Activated naive CD4-positive, alpha-beta T cell treated with anti-CD3 and anti-CD28 coated beads, Interleukin-2, amount 50 U/mL, for 24 hours (primary cell): Measurements from ENCODE around the gene ARMC6.
"Not testable (repeated sequence)": the region's sequence is repeated elsewhere in the genome, so short reads cannot be mapped to it uniquely, and the experiment has no call there.

Experiments used
- H3K27ac Mint-ChIP-seq: one replicate; pipeline ENCODE4 v1.8.0; 2021; ENCODE audit warnings: mild to moderate bottlenecking, mixed read lengths
- H3K27me3 Mint-ChIP-seq: one replicate; pipeline ENCODE4 v1.8.0; 2021; ENCODE audit warnings: mixed read lengths
- H3K36me3 Mint-ChIP-seq: one replicate; pipeline ENCODE4 v1.8.0; 2021; ENCODE audit warnings: mixed read lengths
- H3K4me1 Mint-ChIP-seq: one replicate; pipeline ENCODE4 v1.8.0; 2021; ENCODE audit warnings: mixed read lengths
- H3K4me3 Mint-ChIP-seq: one replicate; pipeline ENCODE4 v1.8.0; 2021; ENCODE audit warnings: mild to moderate bottlenecking, mixed read lengths
- H3K9me3 Mint-ChIP-seq: one replicate; pipeline ENCODE4 v1.8.0; 2021; ENCODE audit warnings: mixed read lengths

The ARMC6 gene

DNA sequence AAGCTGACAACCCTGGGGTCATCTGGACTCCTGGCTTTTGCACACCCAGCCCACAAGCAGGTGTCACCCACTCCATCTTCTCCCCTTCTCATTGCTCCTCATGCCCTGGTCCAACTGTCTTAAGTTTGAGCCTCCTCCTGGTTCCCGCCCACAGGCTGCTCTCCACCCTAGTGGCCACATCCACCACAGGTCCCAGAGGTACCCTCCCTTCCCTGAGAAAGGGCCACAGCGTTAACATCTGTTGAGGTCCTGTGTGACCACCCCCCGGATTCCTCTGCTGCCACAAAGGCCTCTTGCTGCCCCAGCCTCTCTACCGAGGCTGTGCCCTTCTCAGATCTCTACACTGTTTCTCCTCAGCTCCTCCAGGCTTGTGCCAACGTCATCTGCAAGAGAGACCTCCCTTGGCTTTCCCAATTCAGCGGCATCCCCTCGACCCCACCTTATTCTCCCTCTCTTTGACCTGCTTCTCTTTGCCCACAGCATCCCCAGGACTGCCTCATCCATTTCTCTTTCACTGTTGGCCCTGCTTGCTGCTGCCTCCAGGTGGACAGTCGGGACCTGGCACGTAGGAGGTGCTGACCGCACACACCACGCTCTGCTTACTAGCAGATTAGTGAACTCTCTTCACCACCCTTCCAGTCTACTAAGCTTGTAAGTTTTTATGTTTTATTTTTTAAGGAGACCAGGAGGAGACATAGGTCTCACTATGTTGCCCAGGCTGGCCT lies 33.3 kb upstream of the ARMC6 start:
- peaks cover 23% of the 10 kb centered on the region for H3K4me1 Mint-ChIP-seq
- H3K36me3 Mint-ChIP-seq = peaks cover 12% of the 10 kb centered on the region
- H3K9me3 Mint-ChIP-seq = no peaks in the 10 kb centered on the region
- no peaks in the 10 kb centered on the region for H3K27me3 Mint-ChIP-seq
- H3K27ac Mint-ChIP-seq = peak overlapping the region; percentile 12
- H3K4me3 Mint-ChIP-seq = peak overlapping the region; percentile 26

DNA sequence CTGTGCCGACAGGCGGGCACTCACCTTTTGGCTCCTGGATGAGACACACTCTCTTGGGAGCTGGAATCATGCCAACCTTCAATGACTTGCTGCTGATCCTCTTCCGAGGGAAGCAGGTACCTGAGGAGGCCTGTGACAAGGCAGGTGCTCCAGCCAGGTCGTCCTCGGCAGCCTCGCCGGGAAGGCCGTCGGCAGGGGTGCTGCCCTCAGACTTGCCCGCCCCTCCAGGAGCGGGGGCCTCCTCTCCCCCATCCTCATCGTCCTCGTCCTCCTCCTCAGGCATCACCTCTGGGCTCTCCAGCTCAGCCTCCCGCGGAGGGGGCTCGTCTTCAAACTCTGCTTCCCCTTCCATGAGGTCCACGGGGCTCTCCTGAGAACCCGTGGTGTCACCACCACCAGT lies 29.3 kb upstream of the ARMC6 start:
- Mint-ChIP-seq H3K4me3 (no peak overlapping the region), H3K9me3 (no peaks in the 10 kb centered on the region), H3K27ac (no peak overlapping the region), H3K27me3 (no peaks in the 10 kb centered on the region), H3K36me3 (peaks cover 18% of the 10 kb centered on the region), H3K4me1 (peaks cover 15% of the 10 kb centered on the region)

DNA sequence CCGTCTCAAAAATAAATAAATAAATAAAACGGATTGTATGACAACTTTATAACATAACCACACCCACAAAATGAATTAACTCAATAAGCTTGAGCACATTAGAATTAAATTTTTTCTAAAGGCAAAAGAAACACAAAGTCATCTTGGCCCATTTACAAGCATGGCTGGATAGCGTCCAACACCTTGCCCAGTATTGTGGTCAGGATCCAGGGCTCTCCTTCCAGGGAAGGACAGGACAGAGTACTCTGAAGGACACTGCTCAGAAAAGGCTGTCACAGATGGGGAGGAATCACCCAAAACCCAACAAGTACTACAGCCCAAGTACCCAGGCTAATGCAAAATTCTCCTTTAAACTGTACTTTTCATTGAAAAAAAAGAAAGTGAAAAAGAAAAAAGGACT lies 27.2 kb upstream of the ARMC6 start:
- no peak overlapping the region for H3K4me3 Mint-ChIP-seq
- H3K4me1 Mint-ChIP-seq = no peaks in the 10 kb centered on the region
- no peaks in the 10 kb centered on the region for H3K27me3 Mint-ChIP-seq
- no peak overlapping the region for H3K27ac Mint-ChIP-seq
- H3K9me3 Mint-ChIP-seq = no peaks in the 10 kb centered on the region
- H3K36me3 Mint-ChIP-seq = peaks cover 15% of the 10 kb centered on the region

DNA sequence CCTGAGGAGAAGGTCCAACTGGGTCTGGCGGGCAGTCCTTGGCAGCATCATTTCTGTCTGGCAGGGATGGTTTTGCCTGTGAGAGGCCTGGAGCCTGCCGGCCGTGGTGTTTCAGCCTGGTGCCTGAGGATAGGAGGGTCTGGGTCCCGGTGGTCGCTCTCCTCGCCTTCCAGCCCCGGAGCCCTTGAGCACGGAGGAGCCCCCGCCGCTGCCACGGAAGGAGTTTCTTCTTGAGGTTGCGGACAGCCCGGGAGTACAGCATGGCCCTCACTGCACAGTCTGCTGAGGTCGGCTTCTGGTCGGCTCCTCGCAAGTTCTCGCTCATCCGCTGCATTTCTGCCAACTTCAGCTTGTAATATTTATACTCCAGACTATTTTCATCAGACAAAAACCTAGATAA lies 23.5 kb upstream of the ARMC6 start:
- H3K9me3 Mint-ChIP-seq = no peaks in the 10 kb centered on the region
- H3K27me3 Mint-ChIP-seq = no peaks in the 10 kb centered on the region
- H3K27ac Mint-ChIP-seq = no peak overlapping the region
- no peaks in the 10 kb centered on the region for H3K4me1 Mint-ChIP-seq
- peaks cover 12% of the 10 kb centered on the region for H3K36me3 Mint-ChIP-seq
- no peak overlapping the region for H3K4me3 Mint-ChIP-seq

DNA sequence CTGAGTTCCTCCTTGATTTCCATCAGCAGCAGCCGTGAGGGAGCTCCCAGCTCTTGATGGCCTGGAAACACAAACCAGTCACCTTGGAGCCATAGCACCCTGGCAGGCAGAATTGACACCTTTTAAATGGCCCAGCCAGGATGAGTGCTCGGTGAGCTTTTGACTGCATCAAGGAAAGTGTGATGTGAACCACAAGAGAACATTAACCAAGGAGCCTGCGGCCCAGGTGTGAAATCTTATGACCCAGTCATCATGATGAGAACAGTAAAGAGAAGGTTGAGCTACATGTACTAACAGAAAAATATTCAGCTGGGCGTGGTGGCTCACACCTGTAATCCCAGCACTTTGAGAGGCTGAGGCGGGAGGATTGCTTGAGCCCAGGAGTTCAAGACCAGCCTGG lies 22.9 kb upstream of the ARMC6 start:
- H3K4me1 Mint-ChIP-seq = no peaks in the 10 kb centered on the region
- peaks cover 12% of the 10 kb centered on the region for H3K36me3 Mint-ChIP-seq
- H3K27ac Mint-ChIP-seq = no peak overlapping the region
- H3K4me3 Mint-ChIP-seq = no peak overlapping the region
- H3K27me3 Mint-ChIP-seq = no peaks in the 10 kb centered on the region
- no peaks in the 10 kb centered on the region for H3K9me3 Mint-ChIP-seq

DNA sequence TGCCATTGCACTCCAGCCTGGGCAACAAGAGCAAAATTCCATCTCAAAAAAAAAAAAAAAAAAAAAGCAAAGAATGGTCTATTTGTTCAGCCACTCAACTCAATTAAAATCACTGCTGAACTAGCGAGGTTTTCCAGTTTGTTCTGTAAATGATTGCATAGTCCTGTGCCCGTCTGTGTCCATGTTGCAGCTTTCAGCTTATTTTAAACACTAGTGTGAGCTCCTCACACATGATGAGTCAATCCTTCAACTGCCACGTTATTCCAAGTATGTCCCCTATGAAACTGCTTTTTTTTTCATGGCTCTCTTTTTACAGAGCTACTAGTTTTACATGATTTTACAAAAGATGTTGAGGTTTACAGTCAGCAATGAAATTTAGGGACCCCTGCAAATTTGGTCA lies 12.3 kb upstream of the ARMC6 start:
- Mint-ChIP-seq H3K4me3 (peak overlapping the region; percentile 30), H3K9me3 (no peaks in the 10 kb centered on the region), H3K4me1 (peaks cover 25% of the 10 kb centered on the region), H3K27me3 (no peaks in the 10 kb centered on the region), H3K27ac (no peak overlapping the region), H3K36me3 (peaks cover 4% of the 10 kb centered on the region)

DNA sequence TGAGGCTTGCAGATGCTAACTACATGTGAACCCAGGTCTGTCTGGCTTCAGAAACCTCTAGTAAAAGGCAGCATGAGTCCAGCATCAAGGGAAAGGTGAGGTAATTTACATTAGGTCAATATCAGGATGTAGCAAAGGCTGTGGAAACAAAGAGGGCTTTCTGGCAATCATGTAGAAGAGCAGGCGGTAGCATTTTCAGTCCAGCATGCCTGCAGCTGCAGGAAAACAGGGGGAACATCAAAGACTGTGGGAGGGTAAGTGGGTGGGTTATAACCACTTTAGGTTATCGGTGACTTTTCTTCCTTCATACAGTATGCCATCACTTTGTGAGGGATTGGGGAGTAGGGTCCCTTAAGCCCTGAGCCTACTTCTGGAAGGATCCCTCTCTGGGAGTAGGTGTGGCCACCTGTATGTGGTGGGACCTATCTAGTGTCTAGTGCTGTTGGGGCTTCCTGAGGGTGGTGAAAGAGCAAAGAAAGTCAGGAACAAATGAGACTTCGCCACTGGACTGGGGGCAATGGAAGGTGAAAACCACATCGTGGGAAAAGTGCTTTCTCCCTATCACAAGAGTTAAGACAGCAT lies 10.9 kb upstream of the ARMC6 start:
- H3K4me3 Mint-ChIP-seq = peak overlapping the region; percentile 1
- H3K4me1 Mint-ChIP-seq = peaks cover 27% of the 10 kb centered on the region
- H3K27me3 Mint-ChIP-seq = no peaks in the 10 kb centered on the region
- no peaks in the 10 kb centered on the region for H3K9me3 Mint-ChIP-seq
- peak overlapping the region; percentile 42 for H3K27ac Mint-ChIP-seq
- peaks cover 5% of the 10 kb centered on the region for H3K36me3 Mint-ChIP-seq

DNA sequence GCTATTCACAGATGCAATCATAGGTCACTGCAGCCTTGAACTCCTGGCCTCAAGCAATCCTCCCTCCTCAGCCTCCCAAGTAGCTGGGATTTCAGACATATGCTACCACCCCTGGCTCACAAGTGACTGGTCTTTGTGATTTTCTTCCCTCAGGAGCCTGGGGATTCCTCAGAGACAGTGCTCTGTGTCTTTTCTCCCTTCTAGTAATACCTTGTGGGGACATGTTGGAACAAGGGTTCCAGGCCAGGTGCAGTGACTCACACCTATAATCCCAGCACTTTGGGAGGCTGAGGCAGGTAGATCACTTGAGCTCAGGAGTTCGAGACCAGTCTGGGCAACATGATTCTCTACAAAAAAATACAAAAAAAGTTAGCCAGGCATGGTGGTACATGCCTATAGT lies 10.0 kb upstream of the ARMC6 start:
- peak overlapping the region; percentile 57 for H3K27ac Mint-ChIP-seq
- H3K4me1 Mint-ChIP-seq = peaks cover 34% of the 10 kb centered on the region
- H3K9me3 Mint-ChIP-seq, H3K4me3 Mint-ChIP-seq, H3K27me3 Mint-ChIP-seq: not testable (repeated sequence)
- peaks cover 11% of the 10 kb centered on the region for H3K36me3 Mint-ChIP-seq

DNA sequence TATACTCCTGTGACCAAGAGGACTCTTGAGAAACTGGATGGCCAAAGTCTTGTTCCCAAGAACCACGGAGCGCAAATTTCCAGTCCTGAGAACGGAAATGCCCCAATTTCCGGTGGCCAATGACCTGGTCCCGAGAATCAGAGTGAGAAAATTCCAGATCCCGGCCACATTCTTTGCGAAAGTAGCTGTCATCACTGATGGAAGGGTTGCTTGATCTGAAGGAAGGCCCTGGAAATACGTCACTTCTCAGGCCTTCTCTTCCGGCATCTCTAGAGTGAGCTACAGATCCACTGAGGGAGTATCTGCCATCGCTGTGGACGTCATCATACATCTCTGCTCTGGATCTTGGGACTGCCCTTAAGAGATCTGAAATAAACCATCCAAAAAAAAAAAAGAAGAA lies 7.5 kb upstream of the ARMC6 start:
- H3K27ac Mint-ChIP-seq = no peak overlapping the region
- H3K9me3 Mint-ChIP-seq = no peaks in the 10 kb centered on the region
- H3K36me3 Mint-ChIP-seq = peaks cover 11% of the 10 kb centered on the region
- H3K4me3 Mint-ChIP-seq = no peak overlapping the region
- peaks cover 42% of the 10 kb centered on the region for H3K4me1 Mint-ChIP-seq
- no peaks in the 10 kb centered on the region for H3K27me3 Mint-ChIP-seq

DNA sequence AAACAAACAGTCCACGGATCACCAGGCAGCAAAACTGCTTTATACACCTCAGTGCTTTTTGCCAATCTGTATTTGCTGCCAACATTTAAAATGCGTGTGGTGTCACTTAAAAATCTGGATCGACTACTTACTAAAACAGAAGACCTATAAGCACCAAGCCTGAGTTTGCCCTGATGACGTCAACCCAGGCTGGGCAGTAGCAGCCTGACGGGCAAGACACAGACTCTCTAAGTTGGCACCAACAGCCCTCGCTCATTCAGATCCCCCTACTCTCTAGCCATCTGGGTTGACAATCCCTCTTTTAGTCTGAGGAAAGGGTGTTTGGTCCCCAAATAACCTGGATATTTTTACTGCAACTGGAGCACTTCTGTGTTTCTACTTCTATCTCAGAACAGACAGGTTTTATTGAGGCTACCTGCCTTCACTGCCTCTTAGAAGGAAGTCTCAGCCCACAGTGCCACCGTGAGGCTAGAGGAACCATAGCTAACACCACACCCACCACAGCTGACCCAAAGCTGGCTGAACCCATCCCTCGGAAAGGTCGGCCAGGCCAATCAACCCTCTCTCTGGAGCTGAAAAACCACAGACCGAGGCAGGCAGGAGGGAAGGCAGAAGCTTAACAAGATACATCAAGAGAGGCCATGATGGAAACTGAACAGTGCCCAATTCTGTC lies 7.0 kb upstream of the ARMC6 start:
- H3K27me3 Mint-ChIP-seq = no peaks in the 10 kb centered on the region
- H3K27ac Mint-ChIP-seq = no peak overlapping the region
- no peak overlapping the region for H3K4me3 Mint-ChIP-seq
- peaks cover 41% of the 10 kb centered on the region for H3K4me1 Mint-ChIP-seq
- H3K36me3 Mint-ChIP-seq = peaks cover 11% of the 10 kb centered on the region
- no peaks in the 10 kb centered on the region for H3K9me3 Mint-ChIP-seq

DNA sequence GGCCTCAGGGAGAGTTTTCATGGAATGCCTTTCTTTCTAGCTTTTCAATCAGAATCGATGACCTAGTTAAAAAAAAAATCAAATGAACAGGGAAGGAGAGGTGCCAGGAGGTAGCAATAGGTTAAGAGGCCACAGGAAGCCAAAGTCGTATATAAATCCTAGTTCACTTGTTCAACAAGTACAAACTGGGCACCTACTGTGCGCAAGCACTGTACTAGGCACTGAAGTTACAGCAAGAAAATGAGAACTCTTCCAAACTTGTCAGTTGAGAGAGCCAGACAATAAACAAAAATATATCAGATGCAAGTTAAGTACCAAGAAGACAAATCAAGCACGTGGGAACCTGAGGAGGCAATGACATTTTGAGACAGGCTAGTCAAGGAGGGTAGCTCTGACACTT lies 6.2 kb upstream of the ARMC6 start:
- no peak overlapping the region for H3K4me3 Mint-ChIP-seq
- H3K27me3 Mint-ChIP-seq = no peaks in the 10 kb centered on the region
- H3K27ac Mint-ChIP-seq = peak overlapping the region; percentile 19
- H3K9me3 Mint-ChIP-seq = no peaks in the 10 kb centered on the region
- peaks cover 11% of the 10 kb centered on the region for H3K36me3 Mint-ChIP-seq
- peaks cover 45% of the 10 kb centered on the region for H3K4me1 Mint-ChIP-seq

DNA sequence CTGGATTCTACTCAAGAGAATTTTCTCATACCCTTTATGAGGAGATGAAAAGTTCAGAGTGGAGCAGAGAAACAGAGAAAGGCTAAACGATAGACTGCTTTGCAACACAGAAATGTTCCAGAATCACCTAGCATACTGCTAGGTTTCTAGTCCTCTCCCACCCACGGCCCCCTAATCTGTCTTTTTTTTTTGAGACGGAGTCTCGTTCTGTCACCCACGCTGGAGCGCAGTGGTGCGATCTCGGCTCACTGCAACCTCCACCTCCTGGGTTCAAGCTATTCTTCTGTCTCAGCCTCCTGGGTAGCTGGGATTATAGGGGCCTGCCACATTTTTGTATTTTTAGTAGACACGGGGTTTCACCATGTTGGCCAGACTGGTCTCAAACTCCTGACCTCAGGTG lies 4.9 kb upstream of the ARMC6 start:
- no peak overlapping the region for H3K4me3 Mint-ChIP-seq
- H3K9me3 Mint-ChIP-seq = no peaks in the 10 kb centered on the region
- H3K4me1 Mint-ChIP-seq = peaks cover 36% of the 10 kb centered on the region
- H3K36me3 Mint-ChIP-seq = peaks cover 11% of the 10 kb centered on the region
- H3K27me3 Mint-ChIP-seq = no peaks in the 10 kb centered on the region
- no peak overlapping the region for H3K27ac Mint-ChIP-seq

DNA sequence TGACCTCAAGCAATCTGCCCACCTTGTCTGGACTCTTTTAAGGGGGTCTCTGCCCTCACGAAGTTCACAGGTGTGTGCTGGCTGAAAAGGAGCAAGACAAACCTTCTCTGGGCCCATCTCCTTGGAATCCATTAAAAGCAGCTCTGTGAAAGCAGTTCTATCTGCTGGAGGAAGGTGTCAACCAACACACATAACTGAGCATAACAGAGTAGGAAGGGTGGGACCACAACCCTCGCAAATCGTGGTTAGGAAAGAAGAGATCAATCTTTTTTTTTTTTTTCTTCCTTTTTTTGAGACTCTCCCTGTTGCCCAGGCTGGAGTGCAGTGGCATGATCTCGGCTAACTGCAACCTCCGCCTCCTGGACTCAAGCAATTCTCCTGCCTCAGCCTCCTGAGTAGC lies 1.5 kb upstream of the ARMC6 start:
- peaks cover 13% of the 10 kb centered on the region for H3K36me3 Mint-ChIP-seq
- H3K4me3 Mint-ChIP-seq = peak overlapping the region; percentile 89
- no peak overlapping the region for H3K27ac Mint-ChIP-seq
- H3K4me1 Mint-ChIP-seq = peaks cover 49% of the 10 kb centered on the region
- H3K9me3 Mint-ChIP-seq = no peaks in the 10 kb centered on the region
- no peaks in the 10 kb centered on the region for H3K27me3 Mint-ChIP-seq

DNA sequence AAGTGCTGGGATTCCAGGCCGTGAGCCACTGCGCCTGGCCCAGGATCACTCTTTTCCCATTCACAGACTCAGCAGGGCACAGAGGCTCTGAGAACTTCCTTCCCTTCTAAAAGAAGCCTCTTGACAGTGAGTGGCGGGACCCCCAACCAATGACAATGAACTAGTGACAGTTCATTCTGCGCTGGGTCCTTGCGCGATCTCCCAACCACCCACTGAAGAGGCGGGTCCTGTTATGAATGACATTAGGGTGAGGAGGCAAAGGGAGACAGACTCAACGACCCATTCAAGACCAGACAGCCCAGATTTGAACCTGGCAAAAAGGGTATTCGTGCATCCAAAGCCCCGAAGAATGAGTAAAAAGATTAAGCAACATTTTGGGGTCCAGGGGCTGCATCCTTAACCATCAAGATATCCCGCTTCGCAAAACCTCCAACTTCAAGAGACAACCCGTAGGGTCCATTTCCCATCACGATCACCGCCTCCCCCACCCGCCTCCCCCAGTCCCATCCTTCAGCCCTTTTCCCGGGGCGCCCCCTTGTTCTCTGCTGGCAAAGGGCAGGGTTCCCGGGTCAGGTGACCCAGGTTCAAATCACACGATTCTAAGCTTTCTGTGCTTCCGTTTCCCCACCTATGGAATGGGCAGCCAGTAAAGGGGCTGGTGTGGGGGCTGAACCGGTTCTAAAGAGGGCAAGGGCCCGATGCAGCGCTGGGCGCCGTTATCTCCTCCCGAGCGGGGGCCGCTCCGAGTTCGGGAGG lies 805 bp upstream of the ARMC6 start:
- Mint-ChIP-seq H3K27ac (peak overlapping the region; percentile 88), H3K4me1 (peaks cover 44% of the 10 kb centered on the region), H3K27me3 (no peaks in the 10 kb centered on the region), H3K9me3 (no peaks in the 10 kb centered on the region), H3K4me3 (peak overlapping the region; percentile 89), H3K36me3 (peaks cover 9% of the 10 kb centered on the region)

DNA sequence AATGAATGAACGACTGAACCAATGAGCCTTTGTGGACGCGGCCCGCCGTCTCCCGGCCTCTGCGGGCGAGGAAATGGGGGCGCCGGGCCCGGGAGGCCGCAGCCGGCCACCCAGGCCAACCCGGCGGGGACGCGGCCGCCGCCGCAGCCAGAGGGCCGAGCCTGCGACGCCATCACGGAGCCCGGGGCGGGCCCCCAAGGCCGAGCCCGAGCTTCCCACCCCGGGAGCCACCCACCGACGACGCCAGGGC lies 302 bp upstream of the ARMC6 start:
- H3K36me3 Mint-ChIP-seq = peaks cover 6% of the 10 kb centered on the region

DNA sequence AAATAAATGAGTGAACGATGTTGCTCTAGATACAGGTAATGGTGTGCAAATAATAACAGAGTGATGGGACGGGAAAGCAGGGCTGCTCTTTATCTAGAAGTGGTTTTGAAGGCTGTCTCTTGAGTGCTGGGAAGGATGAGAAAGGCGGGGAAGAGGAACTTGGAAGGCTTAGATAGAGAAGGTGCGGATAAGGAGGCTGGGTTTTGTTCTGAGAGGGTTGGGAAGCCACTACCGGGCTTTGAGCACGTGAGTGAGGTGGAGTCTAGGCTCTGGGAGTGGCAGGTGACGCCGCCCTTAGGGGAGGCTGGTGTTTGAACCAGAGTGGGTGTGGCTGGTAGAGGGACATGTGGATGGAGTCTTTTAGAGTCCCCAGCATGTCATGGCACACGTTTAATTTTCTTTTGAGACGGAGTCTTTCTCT lies 811 bp downstream of the ARMC6 start:
- Mint-ChIP-seq H3K27ac (peak overlapping the region; percentile 94), H3K27me3 (no peaks in the 10 kb centered on the region), H3K4me3 (peak overlapping the region; percentile 93), H3K4me1 (peaks cover 39% of the 10 kb centered on the region), H3K36me3 (peaks cover 4% of the 10 kb centered on the region), H3K9me3 (no peaks in the 10 kb centered on the region)

More for the DNA sequence above, 302 bp upstream of the ARMC6 start:
- peak overlapping the region; percentile 93 for H3K4me3 Mint-ChIP-seq
- H3K4me1 Mint-ChIP-seq = peaks cover 40% of the 10 kb centered on the region
- H3K27ac Mint-ChIP-seq = no peak overlapping the region
- no peaks in the 10 kb centered on the region for H3K9me3 Mint-ChIP-seq
- no peaks in the 10 kb centered on the region for H3K27me3 Mint-ChIP-seq
